HepG2 (cell line): ENCODE measurements around the gene CDC42BPG. TPM values are rescaled to one million over a fixed set of nuclear protein-coding genes. Genes with fewer than 3 reads are reported as not detected.

ENCODE experiments used
- GTF2F1 ChIP-seq: fragments of 150-350 bp; IDR thresholded peaks from 2 replicates; pipeline ENCODE4 v1.6.1; 2014; ENCODE audit warnings: low read length
- MAFG ChIP-seq: sonication (generic); formaldehyde crosslinking; IDR thresholded peaks from 2 replicates; pipeline ENCODE4 v1.5.1; 2020; ENCODE audit warnings: mild to moderate bottlenecking, missing genetic modification reagents
- NR2C2 ChIP-seq: sonication (generic); formaldehyde crosslinking; IDR thresholded peaks from 2 replicates; pipeline ENCODE4 v1.4.0; 2020; ENCODE audit warnings: missing genetic modification reagents, mild to moderate bottlenecking, moderate library complexity, borderline replicate concordance
- RBFOX2 ChIP-seq: fragments of 200-400 bp; formaldehyde crosslinking; IDR thresholded peaks from 2 replicates; pipeline ENCODE4 v1.6.1; 2017; ENCODE audit warnings: low read depth, mild to moderate bottlenecking, low read length
- YY1 ChIP-seq: IDR thresholded peaks from 2 replicates; pipeline ENCODE4 v1.6.1; 2011; ENCODE audit warnings: low read length, low read depth, moderate library complexity, mild to moderate bottlenecking; ENCODE audit not compliant: insufficient read depth, insufficient replicate concordance
- ZFP1 ChIP-seq: IDR thresholded peaks from 2 replicates; pipeline ENCODE4 v1.6.1; 2016
- ZNF530 ChIP-seq: sonication (generic); formaldehyde crosslinking; IDR thresholded peaks from 2 replicates; pipeline ENCODE4 v1.5.0; 2020; ENCODE audit warnings: low read depth, mild to moderate bottlenecking, missing genetic modification reagents
- ZNF577 ChIP-seq: sonication (generic); formaldehyde crosslinking; IDR thresholded peaks from 2 replicates; pipeline ENCODE4 v1.4.0; 2020; ENCODE audit warnings: mild to moderate bottlenecking, low read depth, missing genetic modification reagents, borderline replicate concordance
- ZNF772 ChIP-seq: sonication (generic); formaldehyde crosslinking; IDR thresholded peaks from 2 replicates; pipeline ENCODE4 v1.5.0; 2020; ENCODE audit warnings: mild to moderate bottlenecking, missing genetic modification reagents
- ZNF773 ChIP-seq: sonication (generic); formaldehyde crosslinking; IDR thresholded peaks from 2 replicates; pipeline ENCODE4 v1.4.0; 2020; ENCODE audit warnings: missing genetic modification reagents, borderline replicate concordance
- ZNF883 ChIP-seq: sonication (generic); formaldehyde crosslinking; IDR thresholded peaks from 2 replicates; pipeline ENCODE4 v1.5.1; 2020; ENCODE audit warnings: mild to moderate bottlenecking, missing genetic modification reagents; ENCODE audit errors: not compliant biosample characterization
- ZSCAN25 ChIP-seq: sonication (generic); formaldehyde crosslinking; IDR thresholded peaks from 2 replicates; pipeline ENCODE4 v1.8.0; 2022; ENCODE audit warnings: mild to moderate bottlenecking, missing genetic modification reagents
- polyA plus RNA-seq, 8 experiments: library from polyadenylated mRNA; depleted of rRNA in 3 of 8; stranded (reverse) in 7 of 8; unstranded in 1 of 8; fragments of >200 nt; fragmentation: Illumina TruSeq in 4 of 8; extraction: Trizol in 4 of 8; gene quantifications; 2 replicates each; pipeline versions ENCODE4 v1.2.1 to v1.2.3, GENCODE V29; 2011 to 2016; ENCODE audit warnings: low read depth in 4 of 8, missing spikeins in 1 of 8, mixed read lengths in 1 of 8; ENCODE audit not compliant: insufficient read depth in 1 of 8
- total RNA-seq, 5 experiments: library from RNA; depleted of rRNA; stranded (reverse); fragments of >200 nt; fragmentation: Illumina TruSeq; extraction: Trizol; gene quantifications; 2 replicates each; pipeline ENCODE4 v1.2.3, GENCODE V29; 2016; ENCODE audit warnings: low read depth in 1 of 5
- TF ChIP-seq, protein P1 (sequence below): sonication (generic); formaldehyde crosslinking; IDR thresholded peaks from 2 replicates; pipeline ENCODE4 v1.8.0; 2022; ENCODE audit warnings: mild to moderate bottlenecking, missing genetic modification reagents; ENCODE audit not compliant: insufficient replicate concordance
- TF ChIP-seq, protein P2 (sequence below): sonication (generic); formaldehyde crosslinking; IDR thresholded peaks from 2 replicates; pipeline ENCODE4 v1.9.0; 2021; ENCODE audit warnings: mild to moderate bottlenecking, missing genetic modification reagents
- TF ChIP-seq, protein P3 (sequence below): sonication (generic); formaldehyde crosslinking; IDR thresholded peaks from 2 replicates; pipeline ENCODE4 v1.4.0; 2020; ENCODE audit warnings: missing genetic modification reagents
- TF ChIP-seq, protein P4 (sequence below): sonication (generic); formaldehyde crosslinking; IDR thresholded peaks from 2 replicates; pipeline ENCODE4 v1.5.0; 2020; ENCODE audit warnings: missing genetic modification reagents
- TF ChIP-seq, protein P5 (sequence below): sonication (generic); formaldehyde crosslinking; IDR thresholded peaks from 2 replicates; pipeline ENCODE4 v1.5.0; 2020; ENCODE audit warnings: missing genetic modification reagents

Gene CDC42BPG
- total and polyA plus RNA-seq, 2 of the 13 experiments (the other 11 are each of a cell fraction or from before 2014, with no cell fraction given) = 0.55 to 1.4 TPM

DNA sequence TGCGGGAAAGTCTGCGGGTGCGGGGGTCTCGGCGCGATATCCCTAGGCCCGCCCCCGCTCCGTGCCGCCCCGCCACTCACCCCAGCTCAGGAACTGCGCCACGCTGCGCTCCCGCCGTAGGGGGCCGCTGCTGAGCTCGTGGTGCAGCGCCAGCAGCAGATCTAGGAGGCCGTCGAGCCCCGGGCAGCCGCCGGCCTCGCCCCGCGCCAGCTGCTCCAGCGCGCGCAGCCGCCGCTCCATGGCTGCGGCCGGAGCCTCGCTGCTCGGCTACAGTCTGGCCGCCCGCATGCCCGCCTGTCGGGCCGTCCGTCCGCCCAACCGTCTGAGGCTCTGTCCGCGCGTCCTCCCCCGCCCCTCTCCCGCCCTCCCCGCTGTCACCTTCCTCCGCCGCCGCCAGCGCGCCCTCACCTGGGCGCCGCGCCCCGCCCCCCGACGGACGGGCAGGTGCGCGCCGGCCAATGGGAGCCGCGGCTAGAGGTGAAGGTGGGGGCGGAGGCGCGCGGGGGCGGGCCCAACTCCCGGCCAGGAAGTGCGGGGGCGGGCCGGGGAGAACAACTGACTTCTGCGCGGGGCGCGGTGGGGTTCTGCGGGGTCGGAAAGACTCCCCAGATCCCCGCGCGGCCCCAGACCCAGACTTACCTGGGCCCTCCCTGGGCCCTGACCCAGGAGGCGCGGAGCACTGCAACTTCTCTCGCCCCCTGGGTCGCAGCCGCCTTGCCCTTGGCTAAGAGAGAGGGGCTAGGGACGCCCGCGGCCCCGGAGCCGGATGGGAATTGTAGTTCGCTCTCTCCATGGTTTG, at the start of gene CDC42BPG (continued):
- TF ChIP-seq, protein P1, sequence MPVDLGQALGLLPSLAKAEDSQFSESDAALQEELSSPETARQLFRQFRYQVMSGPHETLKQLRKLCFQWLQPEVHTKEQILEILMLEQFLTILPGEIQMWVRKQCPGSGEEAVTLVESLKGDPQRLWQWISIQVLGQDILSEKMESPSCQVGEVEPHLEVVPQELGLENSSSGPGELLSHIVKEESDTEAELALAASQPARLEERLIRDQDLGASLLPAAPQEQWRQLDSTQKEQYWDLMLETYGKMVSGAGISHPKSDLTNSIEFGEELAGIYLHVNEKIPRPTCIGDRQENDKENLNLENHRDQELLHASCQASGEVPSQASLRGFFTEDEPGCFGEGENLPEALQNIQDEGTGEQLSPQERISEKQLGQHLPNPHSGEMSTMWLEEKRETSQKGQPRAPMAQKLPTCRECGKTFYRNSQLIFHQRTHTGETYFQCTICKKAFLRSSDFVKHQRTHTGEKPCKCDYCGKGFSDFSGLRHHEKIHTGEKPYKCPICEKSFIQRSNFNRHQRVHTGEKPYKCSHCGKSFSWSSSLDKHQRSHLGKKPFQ (CRISPR knock-in tag) = no peak
- TF ChIP-seq ZNF530 (CRISPR knock-in tag) = no peak
- TF ChIP-seq ZSCAN25 (CRISPR knock-in tag) = no peak
- TF ChIP-seq MAFG (CRISPR knock-in tag) = no peak
- TF ChIP-seq NR2C2 (CRISPR knock-in tag) = 0 out of 2 replicates have a peak, but pooled peaks have one; percentile 31
- TF ChIP-seq, protein P2, sequence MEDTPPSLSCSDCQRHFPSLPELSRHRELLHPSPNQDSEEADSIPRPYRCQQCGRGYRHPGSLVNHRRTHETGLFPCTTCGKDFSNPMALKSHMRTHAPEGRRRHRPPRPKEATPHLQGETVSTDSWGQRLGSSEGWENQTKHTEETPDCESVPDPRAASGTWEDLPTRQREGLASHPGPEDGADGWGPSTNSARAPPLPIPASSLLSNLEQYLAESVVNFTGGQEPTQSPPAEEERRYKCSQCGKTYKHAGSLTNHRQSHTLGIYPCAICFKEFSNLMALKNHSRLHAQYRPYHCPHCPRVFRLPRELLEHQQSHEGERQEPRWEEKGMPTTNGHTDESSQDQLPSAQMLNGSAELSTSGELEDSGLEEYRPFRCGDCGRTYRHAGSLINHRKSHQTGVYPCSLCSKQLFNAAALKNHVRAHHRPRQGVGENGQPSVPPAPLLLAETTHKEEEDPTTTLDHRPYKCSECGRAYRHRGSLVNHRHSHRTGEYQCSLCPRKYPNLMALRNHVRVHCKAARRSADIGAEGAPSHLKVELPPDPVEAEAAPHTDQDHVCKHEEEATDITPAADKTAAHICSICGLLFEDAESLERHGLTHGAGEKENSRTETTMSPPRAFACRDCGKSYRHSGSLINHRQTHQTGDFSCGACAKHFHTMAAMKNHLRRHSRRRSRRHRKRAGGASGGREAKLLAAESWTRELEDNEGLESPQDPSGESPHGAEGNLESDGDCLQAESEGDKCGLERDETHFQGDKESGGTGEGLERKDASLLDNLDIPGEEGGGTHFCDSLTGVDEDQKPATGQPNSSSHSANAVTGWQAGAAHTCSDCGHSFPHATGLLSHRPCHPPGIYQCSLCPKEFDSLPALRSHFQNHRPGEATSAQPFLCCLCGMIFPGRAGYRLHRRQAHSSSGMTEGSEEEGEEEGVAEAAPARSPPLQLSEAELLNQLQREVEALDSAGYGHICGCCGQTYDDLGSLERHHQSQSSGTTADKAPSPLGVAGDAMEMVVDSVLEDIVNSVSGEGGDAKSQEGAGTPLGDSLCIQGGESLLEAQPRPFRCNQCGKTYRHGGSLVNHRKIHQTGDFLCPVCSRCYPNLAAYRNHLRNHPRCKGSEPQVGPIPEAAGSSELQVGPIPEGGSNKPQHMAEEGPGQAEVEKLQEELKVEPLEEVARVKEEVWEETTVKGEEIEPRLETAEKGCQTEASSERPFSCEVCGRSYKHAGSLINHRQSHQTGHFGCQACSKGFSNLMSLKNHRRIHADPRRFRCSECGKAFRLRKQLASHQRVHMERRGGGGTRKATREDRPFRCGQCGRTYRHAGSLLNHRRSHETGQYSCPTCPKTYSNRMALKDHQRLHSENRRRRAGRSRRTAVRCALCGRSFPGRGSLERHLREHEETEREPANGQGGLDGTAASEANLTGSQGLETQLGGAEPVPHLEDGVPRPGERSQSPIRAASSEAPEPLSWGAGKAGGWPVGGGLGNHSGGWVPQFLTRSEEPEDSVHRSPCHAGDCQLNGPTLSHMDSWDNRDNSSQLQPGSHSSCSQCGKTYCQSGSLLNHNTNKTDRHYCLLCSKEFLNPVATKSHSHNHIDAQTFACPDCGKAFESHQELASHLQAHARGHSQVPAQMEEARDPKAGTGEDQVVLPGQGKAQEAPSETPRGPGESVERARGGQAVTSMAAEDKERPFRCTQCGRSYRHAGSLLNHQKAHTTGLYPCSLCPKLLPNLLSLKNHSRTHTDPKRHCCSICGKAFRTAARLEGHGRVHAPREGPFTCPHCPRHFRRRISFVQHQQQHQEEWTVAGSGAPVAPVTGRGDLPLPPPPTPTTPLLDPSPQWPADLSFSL = no peak
- no peak; the same call in 1 of the 2 replicates for TF ChIP-seq ZNF772 (CRISPR knock-in tag)
- no peak for TF ChIP-seq GTF2F1
- TF ChIP-seq YY1 = peak; percentile 44
- no peak for TF ChIP-seq ZNF577 (CRISPR knock-in tag)
- TF ChIP-seq, protein P3, sequence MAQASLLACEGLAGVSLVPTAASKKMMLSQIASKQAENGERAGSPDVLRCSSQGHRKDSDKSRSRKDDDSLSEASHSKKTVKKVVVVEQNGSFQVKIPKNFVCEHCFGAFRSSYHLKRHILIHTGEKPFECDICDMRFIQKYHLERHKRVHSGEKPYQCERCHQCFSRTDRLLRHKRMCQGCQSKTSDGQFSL (CRISPR knock-in tag) = no peak; the same call in 1 of the 2 replicates
- TF ChIP-seq, protein P4, sequence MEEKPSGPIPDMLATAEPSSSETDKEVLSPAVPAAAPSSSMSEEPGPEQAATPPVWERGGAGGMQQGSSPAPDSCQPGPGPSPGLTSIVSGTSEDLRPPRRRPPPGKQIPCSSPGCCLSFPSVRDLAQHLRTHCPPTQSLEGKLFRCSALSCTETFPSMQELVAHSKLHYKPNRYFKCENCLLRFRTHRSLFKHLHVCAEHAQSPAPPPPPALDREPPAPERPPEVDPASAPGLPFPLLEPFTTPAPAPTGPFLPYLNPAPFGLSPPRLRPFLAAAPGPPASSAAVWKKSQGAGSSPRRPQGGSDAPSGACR = no peak
- TF ChIP-seq ZNF883 (CRISPR knock-in tag) = no peak
- no peak for TF ChIP-seq ZFP1
- TF ChIP-seq ZNF773 (CRISPR knock-in tag) = 0 out of 2 replicates have a peak, but pooled peaks have one; percentile 18
- TF ChIP-seq, protein P5, sequence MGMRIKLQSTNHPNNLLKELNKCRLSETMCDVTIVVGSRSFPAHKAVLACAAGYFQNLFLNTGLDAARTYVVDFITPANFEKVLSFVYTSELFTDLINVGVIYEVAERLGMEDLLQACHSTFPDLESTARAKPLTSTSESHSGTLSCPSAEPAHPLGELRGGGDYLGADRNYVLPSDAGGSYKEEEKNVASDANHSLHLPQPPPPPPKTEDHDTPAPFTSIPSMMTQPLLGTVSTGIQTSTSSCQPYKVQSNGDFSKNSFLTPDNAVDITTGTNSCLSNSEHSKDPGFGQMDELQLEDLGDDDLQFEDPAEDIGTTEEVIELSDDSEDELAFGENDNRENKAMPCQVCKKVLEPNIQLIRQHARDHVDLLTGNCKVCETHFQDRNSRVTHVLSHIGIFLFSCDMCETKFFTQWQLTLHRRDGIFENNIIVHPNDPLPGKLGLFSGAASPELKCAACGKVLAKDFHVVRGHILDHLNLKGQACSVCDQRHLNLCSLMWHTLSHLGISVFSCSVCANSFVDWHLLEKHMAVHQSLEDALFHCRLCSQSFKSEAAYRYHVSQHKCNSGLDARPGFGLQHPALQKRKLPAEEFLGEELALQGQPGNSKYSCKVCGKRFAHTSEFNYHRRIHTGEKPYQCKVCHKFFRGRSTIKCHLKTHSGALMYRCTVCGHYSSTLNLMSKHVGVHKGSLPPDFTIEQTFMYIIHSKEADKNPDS (CRISPR knock-in tag) = no peak
- peak; percentile 35; the same call in 1 of the 2 replicates for TF ChIP-seq RBFOX2
